Activated naive CD8-positive, alpha-beta T cell treated with anti-CD3 and anti-CD28 coated beads, Interleukin-2, amount 10 ng/mL, durations not matched to agents 7 days and 5 days (primary cell): ENCODE measurements around the gene HIP1R. TPM values are rescaled to one million over a fixed set of nuclear protein-coding genes. Genes with fewer than 3 reads are reported as not detected.
A peak's percentile ranks its signal among the peaks of the same experiment; 100 is the strongest.
"Not testable (repeated sequence)": the region's sequence is repeated elsewhere in the genome, so short reads cannot be mapped to it uniquely, and the experiment has no call there.

ENCODE experiments used
- ATAC-seq: fragments of 150-1000 bp; cut with Tn5 transposase; one replicate; pipeline ENCODE4 v1.10.0; 2021; ENCODE audit warnings: low read depth, moderate library complexity
- POLR2A ChIA-PET: fragments of 350-600 bp; sonication (Branson Sonifier 250); formaldehyde crosslinking; loops from one replicate; lab custom pipeline; 2021; ENCODE audit warnings: antibody characterized with exemption; lab: Charles Lee
- DNase-seq: peaks from one replicate; pipeline ENCODE4 v3.0.0; 2021
- H3K27ac Mint-ChIP-seq: one replicate; pipeline ENCODE4 v1.8.0; 2022; ENCODE audit warnings: mild to moderate bottlenecking, mixed read lengths
- H3K27me3 Mint-ChIP-seq: one replicate; pipeline ENCODE4 v1.8.0; 2022; ENCODE audit warnings: mild to moderate bottlenecking, moderate library complexity, mixed read lengths
- H3K36me3 Mint-ChIP-seq: one replicate; pipeline ENCODE4 v1.8.0; 2021; ENCODE audit warnings: mild to moderate bottlenecking, mixed read lengths
- H3K4me1 Mint-ChIP-seq: one replicate; pipeline ENCODE4 v1.8.0; 2021; ENCODE audit warnings: mixed read lengths
- H3K4me3 Mint-ChIP-seq: one replicate; pipeline ENCODE4 v1.8.0; 2022; ENCODE audit warnings: mild to moderate bottlenecking, moderate library complexity, mixed read lengths
- H3K9me3 Mint-ChIP-seq: one replicate; pipeline ENCODE4 v1.8.0; 2021; ENCODE audit warnings: mixed read lengths
- total RNA-seq, 2 experiments: library from RNA; stranded (reverse); gene quantifications; one replicate each; pipeline ENCODE4 v1.2.3, GENCODE V29; 2021

Gene HIP1R
- total RNA-seq, 2 experiments from 2014 or later, result 54.7 to 57.8 TPM

GRCh38 chr12:122895704-122896636 is 60.7 kb downstream of the HIP1R start, which contains the start of gene VPS37B:
Gene VPS37B, minus strand, starts transcription at chr12:122896124. Its CDS starts 62 bp downstream, at chr12:122896062.
- H3K9me3 Mint-ChIP-seq, result no peaks in the 10 kb centered on the region
- H3K27ac Mint-ChIP-seq, result peak within 1 kb of the TSS; percentile 90
- peak; percentile 96 for DNase-seq
- H3K27me3 Mint-ChIP-seq, result no peaks in the 10 kb centered on the region
- peaks cover 76% of the 10 kb centered on the region for H3K4me1 Mint-ChIP-seq
- POLR2A ChIA-PET, result interaction anchor here (0.6 to 1.6 kb wide), 12 partner anchors 13 to 487 kb away, joined by 3 to 5 read pairs (median 3); partner anchors contain the start of genes MPHOSPH9, MTRFR and OGFOD2
- peaks cover 6% of the 10 kb centered on the region for H3K36me3 Mint-ChIP-seq
- ATAC-seq, result peak; percentile 51
- H3K4me3 Mint-ChIP-seq, result peak within 1 kb of the TSS; percentile 90

DNA sequence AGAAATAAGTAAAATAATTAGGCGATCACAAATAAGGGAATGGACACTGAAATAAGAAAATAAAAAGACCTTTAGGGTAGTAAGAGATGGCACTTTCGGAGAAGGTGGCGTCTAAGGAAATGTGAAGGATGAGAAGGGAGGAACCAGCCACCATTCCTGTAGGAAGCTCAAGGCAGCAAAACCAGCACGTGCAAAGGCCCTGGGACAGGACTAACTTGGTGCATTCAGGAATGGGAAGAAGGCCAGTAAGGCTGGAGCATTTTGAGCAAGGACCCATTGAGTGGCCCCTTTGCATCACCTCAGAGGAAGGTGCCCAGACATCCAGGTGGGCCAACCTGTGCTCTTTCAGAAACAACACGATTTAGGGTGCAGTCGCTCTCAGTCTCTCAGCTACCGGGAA is 61.4 kb downstream of the HIP1R start:
- H3K4me1 Mint-ChIP-seq, result peaks cover 77% of the 10 kb centered on the region
- peaks cover 6% of the 10 kb centered on the region for H3K36me3 Mint-ChIP-seq
- ATAC-seq (no peak), DNase-seq (no peak)
- peak overlapping the region; percentile 90 for H3K4me3 Mint-ChIP-seq
- no peaks in the 10 kb centered on the region for H3K9me3 Mint-ChIP-seq
- no peaks in the 10 kb centered on the region for H3K27me3 Mint-ChIP-seq
- POLR2A ChIA-PET, result interaction anchor here (0.6 to 2.4 kb wide), 8 partner anchors 8 to 487 kb away, joined by 3 to 14 read pairs (median 4); partner anchors contain the start of genes MPHOSPH9 and MTRFR
- peak overlapping the region; percentile 90 for H3K27ac Mint-ChIP-seq

- no peaks in the 10 kb centered on the region for H3K27me3 Mint-ChIP-seq
- peak overlapping the region; percentile 90 for H3K27ac Mint-ChIP-seq
- DNase-seq (no peak), ATAC-seq (no peak)
- H3K4me1 Mint-ChIP-seq, result peaks cover 57% of the 10 kb centered on the region
- POLR2A ChIA-PET, result interaction anchor here (0.6 to 1.8 kb wide), 3 partner anchors 26 to 333 kb away, joined by 3 to 4 read pairs (median 3); partner anchors contain the start of gene MPHOSPH9
- H3K4me3 Mint-ChIP-seq, result peak overlapping the region; percentile 16
- H3K36me3 Mint-ChIP-seq, result no peaks in the 10 kb centered on the region
- no peaks in the 10 kb centered on the region for H3K9me3 Mint-ChIP-seq
These were observed 64.6 kb downstream of the HIP1R start for GRCh38 chr12:122899887-122900286.

DNA sequence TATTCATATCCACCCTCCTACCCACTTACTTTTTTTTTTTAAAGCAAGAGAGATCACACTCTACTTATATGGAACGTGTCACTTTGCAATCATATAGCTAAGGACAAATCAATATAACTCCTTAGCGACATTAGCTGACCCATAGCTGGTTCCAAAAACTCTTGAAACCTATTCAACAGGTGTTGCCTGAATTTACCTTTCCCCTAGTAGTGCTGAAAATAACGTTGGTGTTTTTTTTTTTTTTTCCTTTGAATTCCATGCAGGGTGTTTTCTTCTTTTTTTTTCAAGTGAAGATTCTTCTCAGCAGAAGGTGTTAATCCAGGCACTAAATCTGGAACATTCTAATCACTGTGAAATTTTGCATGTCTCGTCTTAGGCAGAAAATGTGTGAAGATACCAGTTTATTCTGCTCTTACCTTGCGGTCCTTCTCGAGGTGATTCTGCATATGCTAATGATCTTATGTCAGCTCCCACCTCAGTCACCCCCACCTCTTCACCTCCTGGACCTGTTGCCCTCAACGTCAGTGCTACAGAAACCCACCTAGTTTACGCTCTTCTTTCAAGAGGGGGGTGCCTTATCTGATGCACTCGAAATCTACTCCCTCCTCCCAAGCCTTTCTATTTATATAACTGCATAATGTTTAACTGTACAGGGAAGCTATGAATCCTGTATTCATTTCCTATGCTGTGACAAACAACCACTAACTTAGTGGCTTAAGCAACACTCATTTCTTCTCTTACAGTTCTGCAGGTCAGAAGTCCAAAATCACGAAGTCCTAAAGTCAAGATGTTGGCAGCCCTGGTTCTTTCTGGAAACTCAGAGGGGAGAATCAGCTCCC is 67.8 kb downstream of the HIP1R start:
- Mint-ChIP-seq H3K36me3 (no peaks in the 10 kb centered on the region), H3K9me3 (no peaks in the 10 kb centered on the region), H3K4me3 (no peak overlapping the region), H3K27ac (peak overlapping the region; percentile 0), H3K27me3 (no peaks in the 10 kb centered on the region), H3K4me1 (peaks cover 35% of the 10 kb centered on the region)
- POLR2A ChIA-PET, result interaction anchor here (2.5 kb wide), 1 partner anchor 15 kb away, joined by 12 read pairs; no protein-coding TSS in a partner anchor
- ATAC-seq, result no peak
- DNase-seq, result no peak

- Mint-ChIP-seq H3K36me3 (no peaks in the 10 kb centered on the region), H3K27me3 (no peaks in the 10 kb centered on the region), H3K4me3 (no peak overlapping the region), H3K4me1 (peaks cover 29% of the 10 kb centered on the region), H3K9me3 (no peaks in the 10 kb centered on the region), H3K27ac (no peak overlapping the region)
- ATAC-seq, result no peak
- no peak for DNase-seq
- POLR2A ChIA-PET, result no interaction called here
These were observed 68.4 kb downstream of the HIP1R start for GRCh38 chr12:122903693-122904034.

DNA sequence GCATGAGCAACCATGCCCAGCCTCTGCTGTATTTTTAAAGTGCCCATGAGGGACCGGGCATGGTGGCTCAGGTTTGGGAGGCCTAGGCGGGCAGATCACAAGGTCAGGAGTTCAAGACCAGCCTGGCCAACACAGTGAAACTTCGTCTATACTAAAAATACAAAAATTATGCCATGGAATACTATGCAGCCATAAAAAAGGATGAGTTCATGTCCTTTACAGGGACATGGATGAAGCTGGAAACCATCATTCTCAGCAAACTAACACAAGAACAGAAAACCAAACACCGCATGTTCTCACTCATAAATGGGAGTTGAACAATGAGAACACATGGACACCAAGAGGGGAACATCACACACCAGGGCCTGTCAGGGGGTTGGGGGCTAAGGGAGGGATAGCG is 70.0 kb downstream of the HIP1R start:
- peaks cover 16% of the 10 kb centered on the region for H3K4me1 Mint-ChIP-seq
- H3K36me3 Mint-ChIP-seq, H3K4me3 Mint-ChIP-seq, H3K9me3 Mint-ChIP-seq, POLR2A ChIA-PET, ATAC-seq, H3K27ac Mint-ChIP-seq, DNase-seq, H3K27me3 Mint-ChIP-seq: not testable (repeated sequence)

GRCh38 chr12:122908915-122909314 is 73.7 kb downstream of the HIP1R start:
- no peaks in the 10 kb centered on the region for H3K9me3 Mint-ChIP-seq

GRCh38 chr12:122909442-122910288 is 74.4 kb downstream of the HIP1R start:
- DNase-seq (no peak), ATAC-seq (no peak)
- Mint-ChIP-seq H3K4me3 (no peak overlapping the region), H3K4me1 (peaks cover 2% of the 10 kb centered on the region), H3K9me3 (no peaks in the 10 kb centered on the region), H3K27ac (no peak overlapping the region), H3K36me3 (no peaks in the 10 kb centered on the region), H3K27me3 (peaks cover 7% of the 10 kb centered on the region)
- POLR2A ChIA-PET, result no interaction called here

More at GRCh38 chr12:122908915-122909314, 73.7 kb downstream of the HIP1R start:
- DNase-seq (no peak), ATAC-seq (no peak)
- H3K27ac Mint-ChIP-seq, result no peak overlapping the region
- peaks cover 2% of the 10 kb centered on the region for H3K4me1 Mint-ChIP-seq
- POLR2A ChIA-PET, result interaction anchor here (0.7 kb wide), 1 partner anchor 18 kb away, joined by 3 read pairs; no protein-coding TSS in a partner anchor
- H3K4me3 Mint-ChIP-seq, result no peak overlapping the region
- H3K36me3 Mint-ChIP-seq, result no peaks in the 10 kb centered on the region
- peaks cover 7% of the 10 kb centered on the region for H3K27me3 Mint-ChIP-seq

Other genes starting within 250 kb of the HIP1R start
- gene HCAR2, start 132.1 kb upstream of the HIP1R start, total RNA-seq, result not detected
- not detected for gene HCAR3, start 118.6 kb upstream of the HIP1R start, total RNA-seq
- under 1 TPM; 0.08 to 0.17 TPM for gene HCAR1, start 104.6 kb upstream of the HIP1R start, total RNA-seq
- 10 to 100 TPM; 51.7 to 53.5 TPM for gene DENR, start 82.6 kb upstream of the HIP1R start, total RNA-seq
- gene CCDC62, start 60.9 kb upstream of the HIP1R start, total RNA-seq, result under 1 TPM; 0.58 to 0.62 TPM
- gene VPS37B, start 60.7 kb downstream of the HIP1R start, total RNA-seq, result 10 to 100 TPM; 33.4 to 36.8 TPM
- 1 to 10 TPM; 7.0 to 9.2 TPM for gene ABCB9, start 131.0 kb downstream of the HIP1R start, total RNA-seq
- gene OGFOD2, start 139.8 kb downstream of the HIP1R start, total RNA-seq, result 10 to 100 TPM; 33.8 to 35.5 TPM
- 100 to 1,000 TPM; 204 to 211 TPM for gene ARL6IP4, start 145.2 kb downstream of the HIP1R start, total RNA-seq